Aorta (tissue), 5 donors: Measurements from ENCODE around the gene RIPPLY2. TPM values are rescaled to one million over a fixed set of nuclear protein-coding genes. Genes with fewer than 3 reads are reported as not detected.

Source experiments
- ATAC-seq: fragments of 200-7000 bp; cut with Tn5 transposase; one replicate; pipeline ENCODE4 v1.9.1; 2022; ENCODE audit warnings: moderate library complexity; ENCODE audit not compliant: low FRiP score
- DNase-seq, 2 donors: peaks; one replicate each; pipeline ENCODE4 v3.0.0-alpha.2; 2020
- H3K27ac ChIP-seq, 2 donors: one replicate each; pipeline ENCODE4 v1.5.1; 2013; ENCODE audit warnings: low read length in 2 of 2, mild to moderate bottlenecking in 2 of 2, moderate library complexity in 2 of 2, control low read depth in 1 of 2, inconsistent platforms in 1 of 2, low read depth in 1 of 2
- H3K27me3 ChIP-seq, 2 donors: one replicate each; pipeline ENCODE4 v1.6.1; 2013; ENCODE audit warnings: control low read depth in 1 of 2, low read length in 1 of 2, mild to moderate bottlenecking in 1 of 2, moderate library complexity in 1 of 2; ENCODE audit not compliant: insufficient read depth in 2 of 2, control insufficient read depth in 1 of 2
- H3K36me3 ChIP-seq, 2 donors: one replicate each; pipeline ENCODE4 v1.6.1; 2013; ENCODE audit warnings: control low read depth in 1 of 2, low read length in 1 of 2, mild to moderate bottlenecking in 1 of 2; ENCODE audit not compliant: insufficient read depth in 2 of 2, control insufficient read depth in 1 of 2
- H3K4me1 ChIP-seq, 2 donors: one replicate each; pipeline ENCODE4 v1.6.1; 2013; ENCODE audit warnings: low read length in 2 of 2, control low read depth in 1 of 2, mild to moderate bottlenecking in 1 of 2, moderate library complexity in 1 of 2; ENCODE audit not compliant: insufficient read depth in 2 of 2, control insufficient read depth in 1 of 2
- H3K4me3 ChIP-seq, 2 donors: one replicate each; pipeline ENCODE4 v1.5.1; 2013; ENCODE audit warnings: low read length in 2 of 2, control low read depth in 1 of 2, mild to moderate bottlenecking in 1 of 2
- H3K9me3 ChIP-seq: one replicate; pipeline ENCODE4 v1.6.1; 2013; ENCODE audit warnings: mild to moderate bottlenecking, low read length; ENCODE audit not compliant: control insufficient read depth
- WGBS, 2 donors: extraction: QIAGEN DNeasy Blood & Tissue Kit; methylation state at CpG; one replicate each; pipeline ENCODE4 v1.1.7; 2013; 5-methylcytosine and 5-hydroxymethylcytosine counted together
- intact Hi-C, 2 donors: fragments of 100-400 bp; cut with DNase I; formaldehyde crosslinking; loops; one replicate each; pipeline versions ENCODE4 v1.14.2 to v1.15.0; 2022
- polyA plus RNA-seq, 2 donors: library from polyadenylated mRNA; stranded (reverse); fragments of 200-250 nt; gene quantifications; one replicate each; pipeline ENCODE4 v1.2.3, GENCODE V29; 2013
- total RNA-seq, 2 donors: library from RNA; stranded (reverse); fragmentation: NEBNext Ultra II Directional; extraction: Animal tissue kit (Norgen Biotek cat#: 25700); gene quantifications; one replicate each; pipeline ENCODE4 v1.2.1, GENCODE V29; 2021
- donor health status: healthy with polysubstance abuse.
- donor health status: Bipolar disorder and iron deficiency.
- donor health status: DM: no; HTN: no; CAD: no.
- donor health status: DM: no; HTN: no; CAD: no.
- donor health status: DM: yes; HTN: yes; CAD: no.

RIPPLY2 gene
- total and polyA plus RNA-seq, 4 donors = 0.05 TPM; not detected in 3

- H3K4me1 ChIP-seq = peaks cover 0 to 5% of the 10 kb centered on the region in 2 donors
- 93 to 97% methylated on average over 9 of the region's 9 CpGs for WGBS, 2 donors
- H3K27me3 ChIP-seq = no peaks in the 10 kb centered on the region
- DNase-seq (peak in 1 of 2 donors; percentile 83), ATAC-seq (peak; percentile 54)
- H3K27ac ChIP-seq = no peak overlapping the region
- no peak overlapping the region for H3K4me3 ChIP-seq
- peaks cover 3 to 6% of the 10 kb centered on the region in 2 donors for H3K36me3 ChIP-seq
- H3K9me3 ChIP-seq = no peaks in the 10 kb centered on the region
- intact Hi-C loops = no loop called here
These were observed 14.5 kb downstream of the RIPPLY2 start for GRCh38 chr6:83867527-83868161.

GRCh38 chr6:83868639-83869038 is 15.5 kb downstream of the RIPPLY2 start:
- DNase-seq (no peak), ATAC-seq (no peak)
- 3 to 5% methylated on average over 1 of the region's 1 CpG for WGBS, 2 donors

GRCh38 chr6:83870649-83871048 is 17.5 kb downstream of the RIPPLY2 start:
- no peaks in the 10 kb centered on the region for H3K27me3 ChIP-seq
- ATAC-seq (no peak), DNase-seq (no peak)
- 74 to 83% methylated on average over 3 to 4 of the region's 4 CpGs for WGBS, 2 donors
- intact Hi-C loops = no loop called here
- no peak overlapping the region for H3K4me3 ChIP-seq
- H3K9me3 ChIP-seq = no peaks in the 10 kb centered on the region
- peaks cover 0 to 2% of the 10 kb centered on the region in 2 donors for H3K4me1 ChIP-seq
- peaks cover 3 to 6% of the 10 kb centered on the region in 2 donors for H3K36me3 ChIP-seq
- H3K27ac ChIP-seq = no peak overlapping the region

More at GRCh38 chr6:83868639-83869038, 15.5 kb downstream of the RIPPLY2 start:
- no peaks in the 10 kb centered on the region for H3K27me3 ChIP-seq
- no peaks in the 10 kb centered on the region for H3K9me3 ChIP-seq
- H3K4me3 ChIP-seq = no peak overlapping the region
- intact Hi-C loops = no loop called here
- peaks cover 3 to 6% of the 10 kb centered on the region in 2 donors for H3K36me3 ChIP-seq
- H3K4me1 ChIP-seq = peaks cover 0 to 2% of the 10 kb centered on the region in 2 donors
- no peak overlapping the region for H3K27ac ChIP-seq

GRCh38 chr6:83872386-83873118 is 19.4 kb downstream of the RIPPLY2 start:
- ATAC-seq = no peak
- Histone ChIP-seq H3K36me3 (no peaks in the 10 kb centered on the region), H3K27ac (no peak overlapping the region), H3K4me1 (peaks cover 0 to 2% of the 10 kb centered on the region in 2 donors), H3K9me3 (no peaks in the 10 kb centered on the region), H3K27me3 (no peaks in the 10 kb centered on the region), H3K4me3 (no peak overlapping the region)
- intact Hi-C loops = no loop called here
- WGBS, 2 donors = 88 to 97% methylated on average over 3 of the region's 3 CpGs
- no peak for DNase-seq

GRCh38 chr6:83873869-83874268 is 20.7 kb downstream of the RIPPLY2 start:
- no peak for DNase-seq
- no peaks in the 10 kb centered on the region for H3K9me3 ChIP-seq
- H3K4me1 ChIP-seq = peaks cover 0 to 2% of the 10 kb centered on the region in 2 donors
- intact Hi-C loops = no loop called here
- no peak for ATAC-seq
- H3K4me3 ChIP-seq = no peak overlapping the region
- H3K36me3 ChIP-seq = no peaks in the 10 kb centered on the region
- no peak overlapping the region for H3K27ac ChIP-seq
- H3K27me3 ChIP-seq = no peaks in the 10 kb centered on the region

GRCh38 chr6:83875843-83876242 is 22.7 kb downstream of the RIPPLY2 start:
- Histone ChIP-seq H3K9me3 (no peaks in the 10 kb centered on the region), H3K4me3 (no peak overlapping the region), H3K27me3 (no peaks in the 10 kb centered on the region), H3K36me3 (no peaks in the 10 kb centered on the region), H3K4me1 (no peaks in the 10 kb centered on the region), H3K27ac (no peak overlapping the region)
- DNase-seq = no peak
- 94% methylated on average over 6 of the region's 6 CpGs for WGBS, 2 donors
- ATAC-seq = no peak
- intact Hi-C loops = no loop called here

- Histone ChIP-seq H3K4me3 (no peak overlapping the region), H3K36me3 (no peaks in the 10 kb centered on the region), H3K27me3 (no peaks in the 10 kb centered on the region), H3K9me3 (no peaks in the 10 kb centered on the region), H3K27ac (no peak overlapping the region), H3K4me1 (no peaks in the 10 kb centered on the region)
- 69 to 78% methylated on average over 4 of the region's 4 CpGs for WGBS, 2 donors
- ATAC-seq (no peak), DNase-seq (no peak)
- intact Hi-C loops = no loop called here
These were observed 25.9 kb downstream of the RIPPLY2 start for GRCh38 chr6:83878902-83879644.

- WGBS, 2 donors = 91% methylated on average over 4 of the region's 4 CpGs
These were observed 26.6 kb downstream of the RIPPLY2 start for GRCh38 chr6:83879746-83880145.

More at GRCh38 chr6:83879746-83880145, 26.6 kb downstream of the RIPPLY2 start:
- no peaks in the 10 kb centered on the region for H3K4me1 ChIP-seq
- no peaks in the 10 kb centered on the region for H3K9me3 ChIP-seq
- ATAC-seq = no peak
- no peaks in the 10 kb centered on the region for H3K36me3 ChIP-seq
- intact Hi-C loops = loop anchor here (5.0 to 10.0 kb wide), 3 partner anchors 95 to 343 kb away; partner anchors contain the start of gene MRAP2 (in 1 of the 2)
- H3K4me3 ChIP-seq = no peak overlapping the region
- H3K27ac ChIP-seq = no peak overlapping the region
- no peak for DNase-seq
- H3K27me3 ChIP-seq = no peaks in the 10 kb centered on the region
